NCI-H748 (cell line): ENCODE results near the gene RASSF4.

Experiments
- DNase-seq: peaks from one replicate; lab custom pipeline; 2025; ENCODE audit not compliant: unreplicated experiment; lab: John Stamatoyannopoulos, UW

RASSF4 gene

GRCh38 chr10:44961931-44962750, 2.5 kb downstream of the RASSF4 start:
- DNase-seq = no peak

- no peak for DNase-seq
Observed at GRCh38 chr10:44962870-44963738, 3.5 kb downstream of the RASSF4 start.

DNA sequence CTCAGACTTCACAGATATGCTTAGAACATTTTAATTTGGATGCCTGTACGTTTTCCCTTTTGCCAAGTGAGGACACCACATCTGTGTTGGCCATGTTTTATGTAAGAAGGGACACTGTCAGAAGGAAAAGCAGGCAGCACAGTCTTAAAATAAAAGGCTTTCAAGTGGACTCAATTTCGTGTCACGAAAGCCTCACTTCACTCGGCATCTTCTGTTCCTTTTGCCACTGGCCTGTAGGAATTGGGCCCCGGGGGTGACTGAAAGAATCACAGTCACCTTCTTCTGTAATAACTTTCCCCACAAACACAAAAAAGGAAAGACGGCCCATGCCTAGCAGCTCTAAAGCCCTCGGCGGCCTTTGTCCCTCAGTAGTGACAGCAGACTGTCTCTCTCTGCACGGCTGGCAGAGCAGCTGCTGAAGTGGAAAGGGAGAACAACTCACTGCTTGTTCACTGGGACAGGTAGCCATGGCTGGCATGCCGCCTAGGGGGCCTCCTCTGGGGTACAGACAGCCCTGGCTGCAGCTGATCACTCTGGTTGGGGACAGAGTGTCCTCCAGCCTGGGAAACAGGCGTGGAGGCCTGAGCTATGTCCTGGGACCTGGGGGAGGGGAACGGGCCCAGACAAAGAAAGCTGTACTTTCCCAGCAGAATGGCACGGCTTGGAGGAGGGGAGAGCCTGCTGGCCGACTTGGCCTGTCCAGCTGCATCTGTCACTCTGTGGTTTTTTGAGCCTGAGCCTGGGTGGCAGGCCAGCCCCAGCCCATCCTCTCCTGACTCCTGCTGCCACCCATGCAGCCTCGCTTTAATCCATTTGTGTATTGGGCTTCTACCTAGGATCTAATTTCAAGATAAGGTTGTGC, 4.4 kb downstream of the RASSF4 start:
- DNase-seq = no peak

- no peak for DNase-seq
Observed at GRCh38 chr10:44965104-44965503, 5.5 kb downstream of the RASSF4 start.

DNA sequence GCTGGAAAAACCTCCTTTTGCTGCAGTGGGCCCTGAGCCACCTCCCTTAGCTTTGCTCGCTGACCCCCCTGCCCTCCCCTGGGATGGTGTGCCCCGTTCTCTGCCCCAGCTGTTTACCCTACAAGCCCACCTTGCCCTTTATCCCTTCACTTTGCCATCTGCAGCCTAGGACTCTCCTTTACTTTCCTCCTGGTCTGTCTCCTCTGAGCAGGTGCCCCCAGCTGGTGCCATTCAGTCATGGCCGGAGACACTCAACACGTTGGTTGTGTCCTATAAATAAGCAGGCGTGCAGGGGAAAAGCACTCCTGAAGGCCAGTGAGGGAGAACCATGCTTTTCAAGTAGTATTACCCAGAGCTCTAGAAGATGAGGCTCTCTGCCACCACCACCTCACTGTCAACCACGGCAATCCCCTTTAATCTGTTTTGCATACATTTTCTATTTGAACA, 6.1 kb downstream of the RASSF4 start:
- DNase-seq = peak; percentile 2

DNA sequence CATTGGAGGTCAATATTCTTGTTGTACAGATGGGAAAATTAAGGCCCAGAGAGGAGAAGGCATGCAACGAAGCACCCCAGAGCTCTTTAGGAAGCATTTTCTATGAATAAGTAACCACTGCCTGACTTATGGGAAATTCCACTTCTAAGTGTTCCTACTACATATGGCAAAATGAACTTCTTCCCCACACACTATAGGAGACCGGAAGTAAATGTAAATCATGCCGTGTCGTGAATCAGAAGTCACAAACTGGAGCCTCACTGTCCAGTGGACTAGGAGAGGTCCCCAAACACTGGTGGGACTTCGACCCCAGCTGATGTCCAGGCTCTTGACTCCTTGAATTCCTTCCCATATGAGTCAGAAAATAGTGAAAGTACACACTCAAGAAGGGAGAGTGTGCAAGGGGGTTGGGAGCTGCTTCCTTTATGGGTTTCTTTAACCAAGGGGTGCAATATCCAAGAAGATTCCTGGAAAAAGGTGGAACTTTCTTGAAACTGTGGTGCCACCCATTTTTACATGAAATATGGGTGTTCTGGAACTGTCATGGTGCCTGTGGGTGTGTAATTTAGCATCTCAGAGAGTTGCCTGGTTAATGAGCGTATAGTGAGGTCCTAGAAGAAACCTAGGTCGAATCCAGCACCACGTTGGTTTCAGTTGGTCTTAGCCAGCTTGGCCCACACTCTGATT, 6.7 kb downstream of the RASSF4 start:
- DNase-seq = no peak

DNA sequence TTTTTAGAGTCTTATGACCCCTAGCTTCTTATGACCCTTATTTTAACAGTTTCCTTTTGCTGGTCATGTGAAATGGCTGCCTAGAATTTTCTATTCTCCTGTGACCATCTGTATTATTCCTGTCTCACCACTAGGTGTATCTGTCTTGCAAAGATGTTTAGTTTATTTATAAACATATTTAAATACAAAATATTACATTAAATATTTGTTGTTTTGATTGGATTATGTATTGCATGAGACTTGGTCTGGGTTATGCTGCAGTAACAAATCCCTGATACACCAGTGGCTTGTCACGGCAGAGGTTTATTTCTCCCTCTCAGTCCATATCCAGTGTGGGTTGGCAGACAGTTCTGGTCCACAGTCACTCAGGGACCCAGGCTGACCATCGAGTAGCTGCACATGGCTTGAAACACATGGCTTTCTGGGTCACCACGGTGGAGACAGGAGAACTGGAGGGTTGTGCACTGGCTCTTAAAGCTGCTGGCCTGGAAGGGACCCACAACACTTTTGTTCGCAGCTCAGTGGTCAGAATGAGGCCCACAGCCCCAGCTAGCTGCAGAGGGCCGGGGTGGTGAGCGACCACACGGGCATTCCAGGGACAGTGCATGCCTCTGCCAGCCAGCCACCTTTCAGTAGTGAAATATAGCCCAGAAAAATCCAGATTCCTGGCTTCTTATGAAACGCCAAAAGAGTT, 7.4 kb downstream of the RASSF4 start:
- DNase-seq = no peak

DNA sequence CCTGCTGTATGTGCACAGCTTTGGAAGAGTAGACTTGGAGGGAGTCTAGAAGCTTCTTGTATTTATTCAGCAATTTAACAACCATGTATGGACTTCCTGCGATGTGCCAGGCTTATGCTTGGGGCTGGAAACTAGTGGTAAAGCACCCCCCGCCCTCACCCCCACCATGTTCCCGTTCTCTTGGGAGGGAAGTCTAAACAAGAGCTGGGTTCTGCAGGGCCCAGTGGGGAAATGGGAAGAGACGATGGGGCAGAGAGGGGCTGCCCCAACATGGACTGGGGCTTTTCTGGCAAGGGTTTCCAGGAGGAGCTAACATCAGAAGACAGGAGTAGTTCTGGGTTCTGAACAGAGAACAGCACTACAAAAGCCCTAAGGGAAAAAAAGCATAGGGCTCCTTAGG, 8.0 kb downstream of the RASSF4 start:
- DNase-seq = no peak

- DNase-seq = no peak
Observed at GRCh38 chr10:44968091-44968490, 8.5 kb downstream of the RASSF4 start.

GRCh38 chr10:44968500-44969400, 9.1 kb downstream of the RASSF4 start:
- no peak for DNase-seq

DNA sequence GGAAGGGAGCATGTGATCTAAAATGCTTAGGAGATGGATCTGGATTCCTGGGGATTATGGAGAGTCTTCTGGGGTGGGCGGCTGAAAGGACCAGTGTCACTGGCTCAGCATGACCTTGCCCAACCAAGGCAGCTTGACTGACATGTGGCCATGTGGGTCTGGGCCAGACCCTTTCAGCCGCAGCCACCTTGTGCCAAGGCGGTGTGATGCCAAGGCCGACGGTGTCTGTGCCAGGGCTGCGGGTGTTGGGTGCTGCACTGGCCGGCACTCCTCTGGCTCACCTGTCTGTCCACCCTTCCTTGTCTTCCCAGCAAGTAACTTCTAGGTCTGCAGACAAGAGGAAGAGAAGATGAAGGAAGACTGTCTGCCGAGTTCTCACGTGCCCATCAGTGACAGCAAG, 10.3 kb downstream of the RASSF4 start:
- DNase-seq = no peak

- DNase-seq = no peak
Observed at GRCh38 chr10:44970812-44971395, 11.3 kb downstream of the RASSF4 start.

- DNase-seq = no peak
Observed at GRCh38 chr10:44971434-44971833, 11.8 kb downstream of the RASSF4 start.

DNA sequence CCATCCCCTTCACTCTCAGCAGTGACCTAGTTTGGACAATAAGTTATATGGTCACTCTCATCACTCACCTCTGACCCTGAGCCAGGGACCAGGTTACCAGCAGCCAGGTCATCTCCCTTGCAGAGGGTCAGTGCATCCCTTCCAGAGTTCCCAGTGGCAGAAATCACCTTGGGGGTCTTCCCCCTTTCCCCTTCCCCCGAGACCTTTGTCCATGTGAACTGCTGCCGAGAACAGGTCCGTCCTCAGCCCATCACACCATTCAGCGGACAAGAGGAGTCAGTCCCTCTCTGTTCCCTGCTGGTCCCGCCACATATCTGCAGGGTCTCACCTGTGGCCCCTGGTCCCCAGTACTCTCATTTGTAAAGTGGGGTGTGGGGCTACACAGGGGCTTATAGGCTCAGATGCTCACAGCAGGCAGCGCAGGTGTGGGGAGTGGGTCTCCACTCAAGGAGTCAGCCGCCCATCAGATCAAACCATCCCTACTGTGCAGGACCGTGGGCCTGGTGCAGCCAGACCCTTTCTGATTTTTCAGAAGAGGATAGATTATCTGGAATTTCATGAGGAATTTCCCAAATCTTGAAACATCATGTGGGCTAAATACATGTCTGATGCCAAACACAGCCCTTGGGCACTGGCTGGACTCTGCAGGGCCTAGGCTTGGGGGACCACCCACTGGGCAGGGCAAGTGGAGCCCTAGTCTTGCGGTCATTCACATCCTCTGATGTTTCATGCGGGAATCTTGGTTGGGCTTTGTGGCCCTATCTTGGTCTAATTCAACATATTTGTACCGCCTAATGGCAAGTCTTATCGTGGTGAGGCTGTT, 12.5 kb downstream of the RASSF4 start:
- DNase-seq = no peak

DNA sequence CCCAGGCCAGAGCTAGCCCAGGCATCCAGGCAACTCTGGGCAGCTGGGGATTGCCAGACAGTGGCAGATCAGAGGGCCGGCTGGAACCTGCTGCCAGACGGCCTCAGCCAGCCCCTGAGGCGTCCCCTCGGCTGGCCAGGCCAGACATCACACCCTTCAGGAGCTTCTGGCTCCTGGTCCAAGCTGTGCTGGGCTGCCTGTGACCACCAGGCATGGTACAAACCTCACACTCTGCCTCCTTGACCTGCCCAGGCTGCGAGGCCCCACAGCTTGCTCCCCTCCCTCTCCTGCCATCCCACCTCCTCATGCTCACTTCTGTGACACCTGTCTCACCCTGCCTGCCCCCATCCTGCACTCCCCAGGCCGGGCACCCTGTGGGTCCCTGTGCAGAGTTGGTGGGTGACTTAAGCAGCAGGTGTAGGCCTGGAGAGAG, 13.3 kb downstream of the RASSF4 start:
- DNase-seq = no peak

DNA sequence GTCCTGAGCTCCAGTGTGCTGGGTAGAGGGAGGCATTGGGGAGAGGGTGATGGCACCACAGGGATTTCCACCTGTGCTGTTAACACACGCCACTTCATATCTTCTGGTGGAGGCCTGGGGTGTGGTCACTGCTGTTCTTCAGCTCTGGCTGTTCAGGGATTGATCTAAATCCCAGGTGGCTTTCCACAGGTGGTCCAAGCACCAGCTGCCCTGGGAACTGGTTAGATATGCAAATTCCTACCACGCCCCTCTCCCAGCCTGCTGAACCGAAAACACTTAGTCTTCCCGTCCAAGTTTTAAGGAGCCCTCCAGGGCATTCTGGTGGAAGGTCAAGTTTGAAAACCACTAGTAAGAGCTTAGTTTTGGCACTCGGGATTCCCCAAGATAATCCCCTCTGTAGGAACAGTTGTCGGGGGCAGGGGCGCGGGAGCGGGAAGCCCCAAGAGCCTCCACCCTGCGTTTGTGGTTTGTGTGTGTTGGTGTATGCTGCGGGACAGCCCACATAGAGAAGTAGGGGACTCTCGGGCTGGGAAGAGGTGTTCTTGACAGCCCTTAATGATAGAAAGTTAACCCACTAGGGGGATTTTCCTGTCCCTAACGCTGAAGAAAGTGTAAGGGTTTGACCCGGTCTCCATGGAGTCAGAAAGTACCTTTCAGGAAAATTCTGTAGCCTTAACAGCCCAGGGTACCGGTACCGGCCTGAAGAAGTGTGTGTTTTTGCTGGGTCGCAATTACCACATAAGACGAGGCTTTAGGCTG, 13.9 kb downstream of the RASSF4 start:
- DNase-seq = peak; percentile 10

DNA sequence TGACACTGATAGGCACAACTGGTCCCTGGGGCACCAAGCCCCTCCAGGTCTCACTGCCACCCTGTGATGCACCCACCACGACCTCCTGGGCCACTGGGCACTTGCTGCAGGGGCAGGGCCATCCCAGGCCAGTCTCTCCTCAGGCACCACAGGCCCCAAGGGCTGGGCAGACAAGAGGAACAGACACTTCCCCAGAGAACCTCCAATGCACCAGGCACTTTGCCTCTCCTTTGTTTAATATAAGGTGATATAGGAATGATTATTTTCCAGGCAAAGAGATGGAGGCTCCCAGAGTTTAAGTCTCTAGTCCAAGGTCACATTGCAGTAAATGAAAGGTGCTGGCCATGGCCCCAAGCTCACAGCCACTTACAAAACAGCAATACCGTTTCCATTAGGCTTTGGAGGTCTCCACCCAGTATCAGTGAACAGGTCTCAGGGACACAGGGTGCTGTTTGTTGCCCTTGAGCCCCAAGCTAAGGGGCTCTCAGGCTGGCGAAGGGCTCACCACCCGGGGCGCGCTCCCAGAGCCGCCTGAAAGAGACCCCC, 14.6 kb downstream of the RASSF4 start:
- DNase-seq = peak; percentile 5
